Measurements from ENCODE around the gene SNRPB2.

DNA sequence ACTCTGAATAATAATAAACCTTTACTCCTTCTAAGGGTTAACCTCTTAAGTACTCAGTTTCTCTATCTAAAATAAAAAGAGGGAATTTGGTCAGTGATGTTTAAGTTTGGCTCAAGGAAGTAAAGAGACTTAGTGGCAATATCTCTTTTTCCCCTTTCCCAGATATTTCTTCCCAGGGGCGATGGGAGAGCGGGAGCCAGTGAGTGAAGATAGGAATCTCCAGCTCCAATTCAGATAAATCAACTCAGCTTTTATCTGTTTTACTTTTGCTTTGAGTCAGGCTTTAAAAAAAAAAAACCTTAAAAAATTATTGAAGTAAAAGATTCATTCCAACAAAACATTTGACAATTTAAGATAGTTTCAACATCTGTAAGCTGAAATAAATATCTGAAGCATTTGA lies 45.4 kb upstream of the SNRPB2 start:
- TF ChIP-seq, protein P1, sequence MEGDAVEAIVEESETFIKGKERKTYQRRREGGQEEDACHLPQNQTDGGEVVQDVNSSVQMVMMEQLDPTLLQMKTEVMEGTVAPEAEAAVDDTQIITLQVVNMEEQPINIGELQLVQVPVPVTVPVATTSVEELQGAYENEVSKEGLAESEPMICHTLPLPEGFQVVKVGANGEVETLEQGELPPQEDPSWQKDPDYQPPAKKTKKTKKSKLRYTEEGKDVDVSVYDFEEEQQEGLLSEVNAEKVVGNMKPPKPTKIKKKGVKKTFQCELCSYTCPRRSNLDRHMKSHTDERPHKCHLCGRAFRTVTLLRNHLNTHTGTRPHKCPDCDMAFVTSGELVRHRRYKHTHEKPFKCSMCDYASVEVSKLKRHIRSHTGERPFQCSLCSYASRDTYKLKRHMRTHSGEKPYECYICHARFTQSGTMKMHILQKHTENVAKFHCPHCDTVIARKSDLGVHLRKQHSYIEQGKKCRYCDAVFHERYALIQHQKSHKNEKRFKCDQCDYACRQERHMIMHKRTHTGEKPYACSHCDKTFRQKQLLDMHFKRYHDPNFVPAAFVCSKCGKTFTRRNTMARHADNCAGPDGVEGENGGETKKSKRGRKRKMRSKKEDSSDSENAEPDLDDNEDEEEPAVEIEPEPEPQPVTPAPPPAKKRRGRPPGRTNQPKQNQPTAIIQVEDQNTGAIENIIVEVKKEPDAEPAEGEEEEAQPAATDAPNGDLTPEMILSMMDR (IDR thresholded peaks at IDR 0.05), result no peak
- TF ChIP-seq POLR2A (IDR thresholded peaks at IDR 0.05), result no peak
